ENCODE measurements around the gene CAPN2. TPM values are rescaled to one million over a fixed set of nuclear protein-coding genes. Genes with fewer than 3 reads are reported as not detected.
"Not testable (repeated sequence)": the region's sequence is repeated elsewhere in the genome, so short reads cannot be mapped to it uniquely, and the experiment has no call there.

Gene CAPN2
- total and polyA plus RNA-seq, 2 donors from 2014 or later = 175 to 276 TPM

GRCh38 chr1:223802602-223803001 lies 90.3 kb downstream of the CAPN2 start:
- Histone ChIP-seq H3K4me1 (ENCODE audit: control insufficient read depth in 2 of 3, insufficient read depth in 2 of 3, low read depth in 1 of 3, low read length in 3 of 3) (no peaks in the 10 kb centered on the region), H3K27me3 (ENCODE audit: control insufficient read depth, insufficient read depth, low read length) (no peaks in the 10 kb centered on the region), H3K27ac (ENCODE audit: low read depth in 2 of 2, low read length in 2 of 2) (no peak overlapping the region), H3K9ac (ENCODE audit: low read length in 3 of 3) (no peak overlapping the region), H3K9me3 (ENCODE audit: control insufficient read depth in 2 of 3, insufficient read depth in 1 of 3, low read length in 3 of 3) (no peaks in the 10 kb centered on the region), H3K36me3 (ENCODE audit: control insufficient read depth in 2 of 3, insufficient read depth in 3 of 3, low read length in 3 of 3) (peaks cover 5 to 46% (median 23%) of the 10 kb centered on the region in 3 donors), H3K4me3 (ENCODE audit: low read length in 3 of 3) (no peak overlapping the region)
- intact Hi-C loops (cut with DNase I) = no loop called here
- FAIRE-seq (no peak), DNase-seq (no peak)
- TF ChIP-seq, protein P1, sequence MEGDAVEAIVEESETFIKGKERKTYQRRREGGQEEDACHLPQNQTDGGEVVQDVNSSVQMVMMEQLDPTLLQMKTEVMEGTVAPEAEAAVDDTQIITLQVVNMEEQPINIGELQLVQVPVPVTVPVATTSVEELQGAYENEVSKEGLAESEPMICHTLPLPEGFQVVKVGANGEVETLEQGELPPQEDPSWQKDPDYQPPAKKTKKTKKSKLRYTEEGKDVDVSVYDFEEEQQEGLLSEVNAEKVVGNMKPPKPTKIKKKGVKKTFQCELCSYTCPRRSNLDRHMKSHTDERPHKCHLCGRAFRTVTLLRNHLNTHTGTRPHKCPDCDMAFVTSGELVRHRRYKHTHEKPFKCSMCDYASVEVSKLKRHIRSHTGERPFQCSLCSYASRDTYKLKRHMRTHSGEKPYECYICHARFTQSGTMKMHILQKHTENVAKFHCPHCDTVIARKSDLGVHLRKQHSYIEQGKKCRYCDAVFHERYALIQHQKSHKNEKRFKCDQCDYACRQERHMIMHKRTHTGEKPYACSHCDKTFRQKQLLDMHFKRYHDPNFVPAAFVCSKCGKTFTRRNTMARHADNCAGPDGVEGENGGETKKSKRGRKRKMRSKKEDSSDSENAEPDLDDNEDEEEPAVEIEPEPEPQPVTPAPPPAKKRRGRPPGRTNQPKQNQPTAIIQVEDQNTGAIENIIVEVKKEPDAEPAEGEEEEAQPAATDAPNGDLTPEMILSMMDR (IDR thresholded peaks at IDR 0.05; ENCODE audit: borderline replicate concordance, extremely low read depth, insufficient read depth) = no peak

DNA sequence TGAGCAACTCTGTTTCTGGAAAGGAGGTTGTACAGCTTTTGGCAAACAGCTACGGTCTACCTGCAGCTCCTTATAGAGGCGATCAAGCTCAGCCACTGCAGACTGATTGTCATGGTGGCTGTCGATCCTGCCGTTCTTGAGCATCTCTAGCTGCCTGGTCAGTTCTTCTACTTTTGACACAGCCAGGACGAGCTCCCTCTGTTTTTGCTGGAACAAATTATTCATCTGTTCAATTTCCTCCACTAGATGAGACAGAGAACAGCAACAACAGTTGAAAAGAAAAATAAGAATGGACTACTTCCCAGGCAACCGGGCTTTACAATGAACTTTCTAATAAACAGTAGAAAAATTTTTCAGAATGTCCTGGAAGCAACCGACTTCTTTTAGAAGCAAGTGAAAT lies 90.9 kb downstream of the CAPN2 start:
- no peaks in the 10 kb centered on the region for H3K4me1 ChIP-seq (ENCODE audit: control insufficient read depth in 2 of 3, insufficient read depth in 2 of 3, low read depth in 1 of 3, low read length in 3 of 3)
- H3K9ac ChIP-seq (ENCODE audit: low read length in 3 of 3) = no peak overlapping the region
- no peak for FAIRE-seq
- no peak for DNase-seq
- no peaks in the 10 kb centered on the region for H3K9me3 ChIP-seq (ENCODE audit: control insufficient read depth in 2 of 3, insufficient read depth in 1 of 3, low read length in 3 of 3)
- H3K27me3 ChIP-seq (ENCODE audit: control insufficient read depth, insufficient read depth, low read length) = no peaks in the 10 kb centered on the region
- no peak overlapping the region for H3K27ac ChIP-seq (ENCODE audit: low read depth in 2 of 2, low read length in 2 of 2)
- peaks cover 5 to 40% (median 17%) of the 10 kb centered on the region in 3 donors for H3K36me3 ChIP-seq (ENCODE audit: control insufficient read depth in 2 of 3, insufficient read depth in 3 of 3, low read length in 3 of 3)
- no peak overlapping the region for H3K4me3 ChIP-seq (ENCODE audit: low read length in 3 of 3)
- intact Hi-C loops (cut with DNase I) = no loop called here
- TF ChIP-seq, protein P1 (IDR thresholded peaks at IDR 0.05; ENCODE audit: borderline replicate concordance, extremely low read depth, insufficient read depth) = no peak

- FAIRE-seq; DNase-seq; H3K27ac ChIP-seq (ENCODE audit: low read depth in 2 of 2, low read length in 2 of 2); H3K9ac ChIP-seq (ENCODE audit: low read length in 3 of 3); H3K9me3 ChIP-seq (ENCODE audit: control insufficient read depth in 2 of 3, insufficient read depth in 1 of 3, low read length in 3 of 3); intact Hi-C loops (cut with DNase I); H3K27me3 ChIP-seq (ENCODE audit: control insufficient read depth, insufficient read depth, low read length); H3K4me3 ChIP-seq (ENCODE audit: low read length in 3 of 3); H3K4me1 ChIP-seq (ENCODE audit: control insufficient read depth in 2 of 3, insufficient read depth in 2 of 3, low read depth in 1 of 3, low read length in 3 of 3): not testable (repeated sequence)
- peaks cover 0 to 12% (median 4%) of the 10 kb centered on the region in 3 donors for H3K36me3 ChIP-seq (ENCODE audit: control insufficient read depth in 2 of 3, insufficient read depth in 3 of 3, low read length in 3 of 3)
Measured at GRCh38 chr1:223809905-223810304, 97.6 kb downstream of the CAPN2 start.

- DNase-seq (no peak), FAIRE-seq (no peak)
- no peak overlapping the region for H3K9ac ChIP-seq (ENCODE audit: low read length in 3 of 3)
- no peaks in the 10 kb centered on the region for H3K4me1 ChIP-seq (ENCODE audit: control insufficient read depth in 2 of 3, insufficient read depth in 2 of 3, low read depth in 1 of 3, low read length in 3 of 3)
- H3K27ac ChIP-seq (ENCODE audit: low read depth in 2 of 2, low read length in 2 of 2) = no peak overlapping the region
- H3K27me3 ChIP-seq (ENCODE audit: control insufficient read depth, insufficient read depth, low read length) = no peaks in the 10 kb centered on the region
- intact Hi-C loops (cut with DNase I) = no loop called here
- H3K4me3 ChIP-seq (ENCODE audit: low read length in 3 of 3) = no peak overlapping the region
- peaks cover 0 to 12% (median 2%) of the 10 kb centered on the region in 3 donors for H3K36me3 ChIP-seq (ENCODE audit: control insufficient read depth in 2 of 3, insufficient read depth in 3 of 3, low read length in 3 of 3)
- TF ChIP-seq, protein P1 (IDR thresholded peaks at IDR 0.05; ENCODE audit: borderline replicate concordance, extremely low read depth, insufficient read depth) = no peak
- no peaks in the 10 kb centered on the region for H3K9me3 ChIP-seq (ENCODE audit: control insufficient read depth in 2 of 3, insufficient read depth in 1 of 3, low read length in 3 of 3)
Measured at GRCh38 chr1:223810586-223810985, 98.2 kb downstream of the CAPN2 start.

Data from kidney (tissue), 14 donors.